Thyroid gland (tissue), 4 donors: ENCODE data around the gene MTHFD1.

ENCODE experiments used
- POLR2A ChIP-seq, 2 donors: fragments of 450-650 bp; IDR thresholded peaks; one replicate each; pipeline ENCODE4 v1.6.1; 2017; ENCODE audit warnings: antibody characterized with exemption in 2 of 2, mild to moderate bottlenecking in 2 of 2, moderate library complexity in 1 of 2
- TF ChIP-seq, protein P1 (sequence below), 6 experiments: fragments of 200-600 bp in 3 of 6; fragments of 450-650 bp in 3 of 6; sonication (generic) in 3 of 6; IDR thresholded peaks; one replicate each; pipeline ENCODE4 v1.5.1; 2016 to 2019; ENCODE audit warnings: antibody characterized with exemption in 6 of 6, mild to moderate bottlenecking in 2 of 6, inconsistent platforms in 1 of 6, moderate library complexity in 1 of 6

DNA sequence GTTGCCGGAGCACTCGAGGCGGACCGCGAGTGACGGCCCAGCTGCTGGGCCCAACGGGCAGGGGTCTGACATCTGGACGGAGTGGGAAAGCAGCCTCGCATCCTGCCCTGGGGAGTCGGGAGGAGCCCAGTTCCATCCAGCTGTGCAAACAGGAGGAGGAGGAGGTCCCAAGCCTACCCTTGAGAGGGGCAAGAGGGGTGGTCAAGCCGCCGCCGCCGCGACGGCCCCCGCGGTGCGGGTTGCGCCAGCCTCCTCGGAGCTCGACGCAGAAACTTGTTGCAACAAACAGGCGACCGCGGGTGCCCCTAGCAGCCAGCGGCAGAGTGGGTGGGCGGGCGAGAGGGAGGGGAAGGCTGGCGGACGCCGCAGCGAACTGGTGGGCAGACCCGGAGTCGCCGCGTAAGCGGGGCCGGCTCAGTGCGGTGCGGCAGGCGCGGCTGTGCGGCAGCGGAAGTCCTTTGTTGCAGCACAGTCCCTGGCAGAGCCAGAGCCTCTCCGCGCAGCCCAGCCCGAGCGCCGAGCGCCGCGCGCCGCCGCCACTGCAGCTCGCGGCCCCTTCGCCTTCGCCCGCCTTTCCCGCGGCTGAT, 116.2 kb downstream of the MTHFD1 start, which contains the start of gene ZBTB1:
- TF ChIP-seq, protein P1, sequence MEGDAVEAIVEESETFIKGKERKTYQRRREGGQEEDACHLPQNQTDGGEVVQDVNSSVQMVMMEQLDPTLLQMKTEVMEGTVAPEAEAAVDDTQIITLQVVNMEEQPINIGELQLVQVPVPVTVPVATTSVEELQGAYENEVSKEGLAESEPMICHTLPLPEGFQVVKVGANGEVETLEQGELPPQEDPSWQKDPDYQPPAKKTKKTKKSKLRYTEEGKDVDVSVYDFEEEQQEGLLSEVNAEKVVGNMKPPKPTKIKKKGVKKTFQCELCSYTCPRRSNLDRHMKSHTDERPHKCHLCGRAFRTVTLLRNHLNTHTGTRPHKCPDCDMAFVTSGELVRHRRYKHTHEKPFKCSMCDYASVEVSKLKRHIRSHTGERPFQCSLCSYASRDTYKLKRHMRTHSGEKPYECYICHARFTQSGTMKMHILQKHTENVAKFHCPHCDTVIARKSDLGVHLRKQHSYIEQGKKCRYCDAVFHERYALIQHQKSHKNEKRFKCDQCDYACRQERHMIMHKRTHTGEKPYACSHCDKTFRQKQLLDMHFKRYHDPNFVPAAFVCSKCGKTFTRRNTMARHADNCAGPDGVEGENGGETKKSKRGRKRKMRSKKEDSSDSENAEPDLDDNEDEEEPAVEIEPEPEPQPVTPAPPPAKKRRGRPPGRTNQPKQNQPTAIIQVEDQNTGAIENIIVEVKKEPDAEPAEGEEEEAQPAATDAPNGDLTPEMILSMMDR (IDR thresholded peaks at IDR 0.05) = no peak
- peak; percentile 42 to 89 for TF ChIP-seq POLR2A (IDR thresholded peaks at IDR 0.05)
